Brain microvascular endothelial cell (primary cell): ENCODE measurements around the gene PRIM2.
"Not testable (repeated sequence)": the region's sequence is repeated elsewhere in the genome, so short reads cannot be mapped to it uniquely, and the experiment has no call there.

ENCODE experiments used
- DNase-seq: peaks from one replicate; pipeline ENCODE4 v3.0.0-alpha.2; 2020
- H3K27ac ChIP-seq: fragments of 250-450 bp; sonication (Bioruptor Pico); 2 replicates; pipeline ENCODE4 v1.5.1; 2020; ENCODE audit warnings: mild to moderate bottlenecking, moderate library complexity
- H3K27me3 ChIP-seq: fragments of 250-450 bp; sonication (Bioruptor Pico); replicated peaks from 2 replicates; pipeline ENCODE4 v1.5.1; 2020; ENCODE audit warnings: mild to moderate bottlenecking
- H3K36me3 ChIP-seq: fragments of 250-450 bp; sonication (Bioruptor Pico); replicated peaks from 2 replicates; pipeline ENCODE4 v1.5.1; 2020; ENCODE audit warnings: mild to moderate bottlenecking
- H3K4me3 ChIP-seq: 2 replicates; pipeline ENCODE4 v1.5.1; 2011; ENCODE audit warnings: low read depth, mild to moderate bottlenecking, control low read depth, low read length, moderate library complexity
- in situ Hi-C: cut with HindIII; loops from 2 replicates; pipeline ENCODE4 v1.10.0; 2017; ENCODE audit warnings: low sequenced_read_pairs, low pct_ligation_motif_present
- TF ChIP-seq, protein P1 (sequence below): IDR thresholded peaks from 2 replicates; pipeline ENCODE4 v1.5.1; 2011; ENCODE audit warnings: low read depth, mild to moderate bottlenecking, moderate library complexity, low read length, control low read depth, inconsistent platforms; ENCODE audit errors: missing control alignments

The PRIM2 gene

DNA sequence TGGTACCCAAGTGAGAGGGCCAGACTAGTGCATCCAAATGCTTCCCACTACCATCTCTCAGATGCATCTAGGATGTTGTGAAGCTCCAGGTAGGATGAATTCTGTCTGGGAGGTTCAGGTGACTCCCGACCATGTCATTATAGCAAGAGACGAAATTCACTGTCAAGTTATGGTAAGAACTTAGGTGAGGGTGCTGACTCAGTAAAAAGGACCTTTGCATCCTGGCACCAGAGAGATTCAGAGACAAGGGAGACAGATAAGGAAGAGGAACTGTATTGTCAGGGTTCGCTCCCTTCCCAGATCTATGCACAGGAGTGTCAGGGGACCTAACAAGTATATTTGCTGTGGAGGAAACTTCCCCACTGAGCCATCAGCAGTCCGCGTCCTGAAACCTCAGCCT, 11.2 kb upstream of the PRIM2 start:
- H3K36me3 ChIP-seq: no peaks in the 10 kb centered on the region
- H3K27ac ChIP-seq: no peak overlapping the region
- no peaks in the 10 kb centered on the region for H3K27me3 ChIP-seq
- DNase-seq: no peak
- H3K4me3 ChIP-seq: no peak overlapping the region
- in situ Hi-C loops: loop anchor here (25.0 kb wide), 1 partner anchor 119 kb away; no protein-coding TSS in a partner anchor
- TF ChIP-seq, protein P1, sequence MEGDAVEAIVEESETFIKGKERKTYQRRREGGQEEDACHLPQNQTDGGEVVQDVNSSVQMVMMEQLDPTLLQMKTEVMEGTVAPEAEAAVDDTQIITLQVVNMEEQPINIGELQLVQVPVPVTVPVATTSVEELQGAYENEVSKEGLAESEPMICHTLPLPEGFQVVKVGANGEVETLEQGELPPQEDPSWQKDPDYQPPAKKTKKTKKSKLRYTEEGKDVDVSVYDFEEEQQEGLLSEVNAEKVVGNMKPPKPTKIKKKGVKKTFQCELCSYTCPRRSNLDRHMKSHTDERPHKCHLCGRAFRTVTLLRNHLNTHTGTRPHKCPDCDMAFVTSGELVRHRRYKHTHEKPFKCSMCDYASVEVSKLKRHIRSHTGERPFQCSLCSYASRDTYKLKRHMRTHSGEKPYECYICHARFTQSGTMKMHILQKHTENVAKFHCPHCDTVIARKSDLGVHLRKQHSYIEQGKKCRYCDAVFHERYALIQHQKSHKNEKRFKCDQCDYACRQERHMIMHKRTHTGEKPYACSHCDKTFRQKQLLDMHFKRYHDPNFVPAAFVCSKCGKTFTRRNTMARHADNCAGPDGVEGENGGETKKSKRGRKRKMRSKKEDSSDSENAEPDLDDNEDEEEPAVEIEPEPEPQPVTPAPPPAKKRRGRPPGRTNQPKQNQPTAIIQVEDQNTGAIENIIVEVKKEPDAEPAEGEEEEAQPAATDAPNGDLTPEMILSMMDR: no peak

DNA sequence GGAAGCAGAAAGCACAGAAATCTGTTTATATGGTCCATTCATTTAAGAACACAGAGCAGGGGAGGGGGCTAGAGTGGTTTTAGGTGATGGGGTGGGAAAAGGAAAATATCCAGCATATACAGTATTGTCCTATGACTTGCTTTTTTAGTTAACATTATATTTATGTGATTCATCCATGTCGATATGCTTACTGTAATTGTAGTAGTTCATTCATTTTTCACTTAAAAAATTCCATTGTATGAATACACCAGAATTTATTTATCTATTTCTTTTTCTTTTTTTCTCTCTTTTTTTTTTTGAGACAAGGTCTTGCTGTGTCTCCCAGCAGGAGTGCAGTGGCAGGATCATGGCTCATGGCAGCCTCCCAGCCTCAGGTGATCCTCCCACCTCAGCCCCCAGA, 9.6 kb upstream of the PRIM2 start:
- TF ChIP-seq, protein P1: no peak
- H3K36me3 ChIP-seq: no peaks in the 10 kb centered on the region
- H3K4me3 ChIP-seq: no peak overlapping the region
- H3K27me3 ChIP-seq: no peaks in the 10 kb centered on the region
- no peak overlapping the region for H3K27ac ChIP-seq
- in situ Hi-C loops: loop anchor here (25.0 kb wide), 1 partner anchor 121 kb away; no protein-coding TSS in a partner anchor
- DNase-seq: no peak

DNA sequence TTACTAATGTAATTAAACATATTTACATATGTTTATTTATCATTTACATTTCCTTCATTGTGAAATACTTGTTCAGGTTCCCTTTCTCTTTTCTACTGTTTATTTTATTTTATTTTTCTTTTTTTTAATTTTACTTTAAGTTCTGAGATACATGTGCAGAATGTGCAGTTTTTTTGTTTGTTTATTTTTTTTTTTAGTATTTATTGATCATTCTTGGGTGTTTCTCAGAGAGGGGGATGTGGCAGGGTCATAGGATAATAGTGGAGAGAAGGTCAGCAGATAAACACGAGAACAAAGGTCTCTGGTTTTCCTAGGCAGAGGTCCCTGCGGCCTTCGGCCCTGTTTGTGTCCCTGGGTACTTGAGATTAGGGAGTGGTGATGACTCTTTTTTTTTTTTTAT, 8.7 kb upstream of the PRIM2 start:
- H3K36me3 ChIP-seq, H3K27me3 ChIP-seq, H3K4me3 ChIP-seq, DNase-seq, H3K27ac ChIP-seq: not testable (repeated sequence)
- in situ Hi-C loops: loop anchor here (25.0 kb wide), 1 partner anchor 121 kb away; no protein-coding TSS in a partner anchor

DNA sequence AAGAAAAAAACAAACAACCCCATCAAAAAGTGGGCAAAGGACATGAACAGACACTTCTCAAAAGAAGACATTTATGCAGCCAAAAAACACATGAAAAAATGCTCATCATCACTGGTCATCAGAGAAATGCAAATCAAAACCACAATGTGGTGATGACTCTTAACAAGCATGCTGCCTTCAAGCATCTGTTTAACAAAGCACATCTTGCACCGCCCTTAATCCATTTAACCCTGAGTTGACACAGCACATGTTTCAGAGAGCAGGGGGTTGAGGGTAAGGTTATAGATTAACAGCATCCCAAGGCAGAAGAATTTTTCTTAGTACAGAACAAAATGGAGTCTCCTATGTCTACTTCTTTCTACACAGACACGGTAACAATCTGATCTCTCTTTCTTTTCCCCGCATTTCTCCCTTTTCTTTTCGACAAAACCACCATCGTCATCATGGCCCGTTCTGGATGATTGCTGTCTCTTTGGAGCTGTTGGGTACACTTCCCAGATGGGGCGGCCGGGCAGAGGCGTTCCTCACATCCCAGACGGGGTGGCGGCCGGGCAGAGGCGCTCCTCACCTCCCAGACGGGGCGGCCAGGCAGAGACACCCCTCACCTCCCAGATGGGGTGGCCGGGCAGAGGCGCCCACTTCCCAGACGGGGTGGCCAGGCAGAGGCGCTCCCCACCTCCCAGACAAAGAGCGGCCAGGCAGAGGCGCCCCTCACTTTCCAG, 7.2 kb upstream of the PRIM2 start:
- in situ Hi-C loops: loop anchor here (25.0 kb wide), 1 partner anchor 123 kb away; no protein-coding TSS in a partner anchor
- DNase-seq: peak; percentile 68
- not testable (repeated sequence) for H3K27ac ChIP-seq

DNA sequence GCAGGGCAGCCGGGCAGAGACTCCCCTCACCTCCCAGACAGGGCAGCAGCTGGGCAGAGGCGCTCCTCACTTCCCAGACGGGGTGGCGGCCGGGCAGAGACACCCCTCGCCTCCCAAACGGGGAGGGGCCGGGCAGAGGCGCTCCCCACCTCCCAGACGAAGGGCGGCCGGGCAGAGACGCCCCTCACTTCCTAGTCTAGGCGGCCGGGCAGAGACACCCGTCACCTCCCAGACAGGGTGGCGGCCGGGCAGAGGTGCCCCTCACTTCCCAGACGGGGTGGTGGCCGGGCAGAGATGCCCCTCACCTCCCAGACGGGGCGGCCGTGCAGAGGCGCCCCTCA, 6.6 kb upstream of the PRIM2 start:
- TF ChIP-seq, protein P1: no peak
- DNase-seq: no peak
- in situ Hi-C loops: loop anchor here (25.0 kb wide), 1 partner anchor 123 kb away; no protein-coding TSS in a partner anchor
- Histone ChIP-seq H3K36me3 (no peaks in the 10 kb centered on the region), H3K4me3 (no peak overlapping the region), H3K27me3 (no peaks in the 10 kb centered on the region), H3K27ac (no peak overlapping the region)

More for the DNA sequence above, 7.2 kb upstream of the PRIM2 start:
- not testable (repeated sequence) for H3K4me3 ChIP-seq, H3K36me3 ChIP-seq, H3K27me3 ChIP-seq

DNA sequence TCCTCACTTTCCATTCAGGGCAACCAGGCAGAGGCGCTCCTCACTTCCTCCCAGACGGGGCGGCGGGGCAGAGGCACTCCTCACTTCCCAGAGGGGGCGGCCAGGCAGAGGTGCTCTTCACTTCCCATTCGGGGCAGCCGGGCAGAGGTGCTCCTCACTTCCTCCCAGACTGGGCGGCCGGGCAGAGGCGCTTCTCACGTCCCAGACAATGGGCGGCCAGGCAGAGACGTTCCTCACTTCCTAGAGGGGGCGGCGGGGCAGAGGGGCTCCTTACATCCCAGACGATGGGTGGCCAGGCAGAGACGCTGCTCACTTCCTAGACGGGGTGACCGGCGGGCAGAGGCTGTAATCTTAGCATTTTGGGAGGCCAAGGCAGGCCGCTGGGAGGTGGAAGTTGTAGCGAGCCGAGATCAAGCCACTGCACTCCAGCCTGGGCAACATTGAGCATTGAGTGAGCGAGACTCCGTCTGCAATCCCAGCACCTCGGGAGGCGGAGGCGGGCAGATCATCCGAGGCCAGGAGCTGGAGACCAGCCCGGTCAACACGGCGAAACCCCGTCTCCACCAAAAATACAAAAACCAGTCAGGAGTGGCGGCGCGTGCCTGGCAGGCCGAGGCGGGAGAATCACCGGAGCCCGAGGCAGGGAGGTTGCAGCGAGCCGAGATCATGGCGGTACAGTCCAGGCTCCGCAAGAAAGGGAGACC, 6.0 kb upstream of the PRIM2 start:
- H3K27ac ChIP-seq, H3K4me3 ChIP-seq, H3K36me3 ChIP-seq, H3K27me3 ChIP-seq, DNase-seq: not testable (repeated sequence)
- in situ Hi-C loops: loop anchor here (25.0 kb wide), 1 partner anchor 124 kb away; no protein-coding TSS in a partner anchor

DNA sequence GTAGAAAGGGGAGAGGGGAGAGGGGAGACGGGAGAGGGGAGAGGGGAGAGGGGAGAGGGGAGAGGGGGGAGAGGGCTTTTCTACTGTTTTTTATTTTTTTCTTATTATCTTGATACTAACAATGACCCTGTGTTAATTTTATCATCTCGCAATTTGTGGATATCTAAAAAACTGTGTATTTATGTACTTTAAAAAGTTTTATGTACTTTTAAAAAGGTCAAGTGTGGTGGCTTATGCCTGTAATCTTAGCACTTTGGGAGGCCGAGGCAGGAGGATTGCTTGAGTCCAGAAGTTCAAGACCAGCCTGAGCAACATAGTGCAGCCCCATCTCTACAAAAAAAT, 5.5 kb upstream of the PRIM2 start:
- in situ Hi-C loops: loop anchor here (25.0 kb wide), 1 partner anchor 125 kb away; no protein-coding TSS in a partner anchor
- H3K36me3 ChIP-seq: no peaks in the 10 kb centered on the region
- TF ChIP-seq, protein P1: no peak
- H3K4me3 ChIP-seq: no peak overlapping the region
- H3K27ac ChIP-seq: no peak overlapping the region
- H3K27me3 ChIP-seq: no peaks in the 10 kb centered on the region
- DNase-seq: no peak
